ENCODE measurements around the gene VSTM2B.

GRCh38 chr19:29531458-29532025 is 5.7 kb downstream of the VSTM2B start:
- TF ChIP-seq CTCF (conservative IDR thresholded peaks at IDR 0.05 in 1 of 2, IDR thresholded peaks at IDR 0.05 in 1 of 2; ENCODE audit: extremely low read depth in 1 of 2, insufficient read depth in 1 of 2, low read depth in 1 of 2, low read length in 2 of 2) = no peak
- no peak for TF ChIP-seq EZH2 (IDR thresholded peaks at IDR 0.05; ENCODE audit: borderline replicate concordance, low read length)
